GM10266 (cell line): ENCODE measurements around the gene KREMEN2.
A peak's percentile ranks its signal among the peaks of the same experiment; 100 is the strongest.

Source experiments
- DNase-seq: peaks from one replicate; pipeline ENCODE4 v3.0.0; 2012; ENCODE audit errors: extremely low spot score
- TF ChIP-seq, protein P1 (sequence below): IDR thresholded peaks from 2 replicates; pipeline ENCODE4 v1.5.1; 2012; ENCODE audit warnings: mild to moderate bottlenecking, low read depth; ENCODE audit not compliant: control insufficient read depth, insufficient read depth; ENCODE audit errors: missing control alignments

The KREMEN2 gene

DNA sequence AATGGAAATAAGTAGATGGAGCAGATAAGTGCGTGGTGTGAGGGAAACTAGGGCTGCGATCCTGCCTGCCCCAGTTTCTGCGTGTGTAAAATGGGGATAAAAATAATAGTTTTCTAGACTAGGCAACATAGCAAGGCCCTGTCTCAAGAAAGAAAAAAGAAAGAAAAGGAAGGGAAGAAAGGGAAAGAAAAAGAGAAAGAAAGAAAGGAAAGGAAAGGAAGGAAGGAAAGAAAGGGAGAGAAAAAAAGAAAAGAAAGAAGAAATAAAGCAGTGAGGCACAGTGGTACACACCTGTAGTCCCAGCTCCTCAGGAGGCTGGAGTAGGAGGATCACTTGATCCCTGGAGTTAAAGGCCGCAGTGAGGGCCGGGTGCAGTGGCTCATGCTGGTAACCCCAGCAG is 18.3 kb downstream of the KREMEN2 start:
- no peak for DNase-seq
- TF ChIP-seq, protein P1, sequence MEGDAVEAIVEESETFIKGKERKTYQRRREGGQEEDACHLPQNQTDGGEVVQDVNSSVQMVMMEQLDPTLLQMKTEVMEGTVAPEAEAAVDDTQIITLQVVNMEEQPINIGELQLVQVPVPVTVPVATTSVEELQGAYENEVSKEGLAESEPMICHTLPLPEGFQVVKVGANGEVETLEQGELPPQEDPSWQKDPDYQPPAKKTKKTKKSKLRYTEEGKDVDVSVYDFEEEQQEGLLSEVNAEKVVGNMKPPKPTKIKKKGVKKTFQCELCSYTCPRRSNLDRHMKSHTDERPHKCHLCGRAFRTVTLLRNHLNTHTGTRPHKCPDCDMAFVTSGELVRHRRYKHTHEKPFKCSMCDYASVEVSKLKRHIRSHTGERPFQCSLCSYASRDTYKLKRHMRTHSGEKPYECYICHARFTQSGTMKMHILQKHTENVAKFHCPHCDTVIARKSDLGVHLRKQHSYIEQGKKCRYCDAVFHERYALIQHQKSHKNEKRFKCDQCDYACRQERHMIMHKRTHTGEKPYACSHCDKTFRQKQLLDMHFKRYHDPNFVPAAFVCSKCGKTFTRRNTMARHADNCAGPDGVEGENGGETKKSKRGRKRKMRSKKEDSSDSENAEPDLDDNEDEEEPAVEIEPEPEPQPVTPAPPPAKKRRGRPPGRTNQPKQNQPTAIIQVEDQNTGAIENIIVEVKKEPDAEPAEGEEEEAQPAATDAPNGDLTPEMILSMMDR, result no peak

DNA sequence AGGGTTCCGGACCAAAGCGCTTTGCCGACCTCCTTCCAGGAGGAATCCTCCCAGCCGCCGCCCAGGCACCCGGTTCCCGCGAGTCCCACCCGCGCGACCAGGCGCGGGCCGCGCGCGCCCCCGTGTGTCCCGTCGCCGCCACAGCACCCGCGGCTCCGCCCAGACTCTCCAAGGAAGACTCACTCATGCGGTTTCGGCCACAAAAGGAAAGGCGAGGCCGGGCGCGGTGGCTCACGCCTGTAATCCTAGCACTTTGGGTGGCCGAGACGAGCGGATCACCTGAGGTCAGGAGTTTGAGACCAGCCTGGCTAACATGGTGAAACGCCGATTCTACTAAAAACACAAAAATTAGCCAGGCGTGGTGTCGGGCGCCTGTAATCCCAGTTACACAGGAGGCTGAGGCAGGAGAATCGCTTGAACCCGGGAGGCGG is 19.6 kb downstream of the KREMEN2 start:
- peak; percentile 89 for DNase-seq
- TF ChIP-seq, protein P1, result peak; percentile 98

DNA sequence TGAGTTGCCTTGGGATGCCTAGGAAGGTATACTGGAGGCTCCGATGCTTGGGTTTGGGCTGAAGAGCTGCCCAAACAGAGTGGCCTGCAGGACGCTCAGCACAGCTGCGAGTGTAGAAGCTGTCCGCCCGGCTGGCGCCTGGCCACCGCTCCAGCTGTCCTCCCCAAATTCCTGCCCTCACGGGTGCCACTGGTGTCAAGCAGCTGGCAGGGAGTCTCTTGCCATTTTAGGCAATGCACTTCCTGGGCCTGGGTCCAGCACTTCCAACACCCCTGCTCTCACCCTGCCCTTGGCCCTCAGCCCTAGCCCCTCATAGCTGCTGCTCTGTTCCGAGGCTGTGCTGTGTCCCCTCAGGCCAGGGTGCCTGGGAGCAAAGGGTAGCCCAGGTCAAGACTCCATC is 21.4 kb downstream of the KREMEN2 start:
- no peak for DNase-seq
- TF ChIP-seq, protein P1, result no peak

DNA sequence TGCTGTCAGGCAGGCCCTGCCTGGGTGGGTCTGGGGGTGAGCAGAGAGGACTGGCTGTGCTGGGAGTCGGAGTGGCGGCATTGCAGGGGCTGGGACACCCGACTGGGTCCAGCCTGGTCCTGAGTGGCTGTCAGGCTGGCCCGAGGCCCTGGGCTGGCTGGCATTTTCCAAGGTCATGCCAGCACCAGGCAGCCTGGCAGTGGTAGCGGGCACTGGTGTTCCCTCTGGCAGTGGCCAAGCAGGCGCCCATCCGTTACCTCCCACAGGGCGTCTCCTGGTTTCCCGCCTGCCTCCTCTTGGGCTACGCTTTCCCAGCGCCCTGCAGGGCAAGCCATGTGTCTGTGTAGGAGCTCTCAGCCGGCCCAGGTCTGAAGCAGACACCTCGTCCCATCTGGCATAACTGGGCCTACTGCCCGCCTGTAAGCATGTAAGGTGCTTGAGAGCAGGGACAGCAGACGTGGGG is 21.8 kb downstream of the KREMEN2 start:
- no peak for DNase-seq
- TF ChIP-seq, protein P1, result no peak

DNA sequence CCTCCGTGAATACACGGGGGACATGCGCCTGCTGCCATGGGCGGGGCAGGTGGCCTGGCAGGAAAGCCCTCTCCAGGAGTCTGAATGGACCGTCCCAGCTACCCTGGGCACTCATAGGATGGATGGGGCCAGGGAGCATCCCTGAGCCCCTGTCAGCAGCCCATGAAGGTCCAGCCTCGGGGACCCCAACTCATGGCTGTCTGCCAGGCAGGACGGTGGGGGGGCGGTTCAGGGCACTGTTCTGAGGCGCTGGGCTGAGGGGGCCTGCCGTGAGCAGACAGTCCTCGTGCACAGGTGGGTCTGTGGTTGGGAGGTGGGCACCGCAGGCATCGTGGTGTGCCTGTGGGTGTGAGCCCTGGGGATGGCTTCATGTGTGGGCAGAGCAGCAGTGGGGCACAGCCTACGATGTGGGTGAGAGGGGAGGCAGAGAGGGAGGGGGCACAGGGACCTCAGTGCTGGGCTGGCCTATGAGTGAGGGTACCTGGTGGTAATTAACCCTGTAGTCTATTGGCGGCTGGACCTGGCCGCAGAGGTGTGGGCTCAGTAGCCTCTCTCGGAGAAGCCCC is 22.6 kb downstream of the KREMEN2 start:
- no peak for DNase-seq
- TF ChIP-seq, protein P1, result no peak

DNA sequence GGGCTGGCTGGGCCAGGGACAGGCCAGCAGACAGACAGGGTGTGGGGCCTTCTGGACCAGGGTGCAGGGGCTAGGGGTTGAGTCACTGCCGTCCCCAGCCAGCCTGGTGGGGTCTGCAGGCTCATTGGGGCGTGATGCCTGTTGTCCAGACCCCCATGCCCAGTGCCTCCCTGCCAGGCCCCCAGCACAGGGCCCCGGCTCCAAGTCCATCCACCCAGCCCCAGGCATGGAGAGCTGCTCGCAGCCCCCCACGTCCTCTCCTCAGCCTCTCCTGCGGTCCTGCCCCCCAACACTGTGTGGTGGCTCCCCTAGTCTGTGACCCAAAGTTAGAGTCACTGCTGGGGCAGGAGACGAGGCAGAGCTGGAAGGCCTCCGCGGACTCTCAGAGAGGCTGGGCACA is 23.2 kb downstream of the KREMEN2 start:
- TF ChIP-seq, protein P1, result no peak
- no peak for DNase-seq

DNA sequence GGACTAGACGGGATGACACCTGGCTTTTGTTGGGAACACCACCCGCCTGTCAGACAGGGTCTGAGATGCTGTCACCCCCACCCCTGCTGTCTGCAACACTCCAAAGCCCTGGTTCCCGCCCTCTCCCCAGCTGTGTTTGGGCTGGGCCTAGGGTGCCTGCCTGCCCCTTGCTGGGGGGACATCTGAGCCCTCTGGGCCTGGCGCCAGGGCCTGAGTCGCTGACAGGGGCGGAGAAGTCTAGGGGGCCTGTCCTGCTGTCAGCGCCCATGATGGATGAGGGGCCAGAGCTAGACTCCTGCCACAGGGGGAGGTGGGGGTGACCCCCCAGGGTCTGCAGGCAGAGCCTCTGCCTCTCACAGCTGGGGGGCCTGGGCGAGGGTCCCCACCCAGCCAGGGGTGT is 23.8 kb downstream of the KREMEN2 start:
- no peak for DNase-seq
- TF ChIP-seq, protein P1, result no peak
